OCI-LY7 (cell line): Measurements from ENCODE around the gene BTBD2. TPM values are rescaled to one million over a fixed set of nuclear protein-coding genes. Genes with fewer than 3 reads are reported as not detected.

Source experiments
- BruUV-seq: library from RNA; stranded (reverse); fragments of 400-500 nt; replicated peaks from 2 replicates; lab custom pipeline; 2021; lab: Mats Ljungman, UMichigan
- CTCF ChIA-PET: fragments of 300-600 bp; sonication (Branson Sonifier 250); formaldehyde crosslinking; loops from one replicate; lab custom pipeline; 2022; ENCODE audit warnings: antibody characterized with exemption; ENCODE audit not compliant: unreplicated experiment; lab: Charles Lee
- POLR2A ChIA-PET: fragments of 300-600 bp; sonication (Branson Sonifier 250); formaldehyde crosslinking; loops from one replicate; lab custom pipeline; 2022; ENCODE audit warnings: antibody characterized with exemption; lab: Charles Lee
- DNase-seq: peaks from one replicate; pipeline ENCODE4 v3.0.0-alpha.2; 2015; ENCODE audit warnings: low spot score
- H2AFZ ChIP-seq: fragments of 200-600 bp; sonication (generic), shearing (Covaris generic); 2 replicates; pipeline ENCODE4 v1.6.1; 2014; ENCODE audit warnings: mild to moderate bottlenecking, antibody characterized with exemption, low read length, moderate library complexity
- H3K27ac ChIP-seq: fragments of 200-600 bp; sonication (generic); 2 replicates; pipeline ENCODE4 v1.5.1; 2014; ENCODE audit warnings: mixed run types, low read depth, mild to moderate bottlenecking, moderate library complexity, low read length, inconsistent platforms; ENCODE audit not compliant: poor library complexity, severe bottlenecking
- H3K36me3 ChIP-seq: fragments of 200-600 bp; sonication (generic); 2 replicates; pipeline ENCODE4 v1.6.1; 2014; ENCODE audit warnings: mild to moderate bottlenecking, antibody characterized with exemption, low read length, moderate library complexity, mixed read lengths; ENCODE audit not compliant: insufficient read depth
- H3K4me1 ChIP-seq: fragments of 200-600 bp; sonication (generic); 2 replicates; pipeline ENCODE4 v1.5.1; 2014; ENCODE audit warnings: mild to moderate bottlenecking, low read length; ENCODE audit not compliant: insufficient read depth, poor library complexity, severe bottlenecking
- H3K4me2 ChIP-seq: fragments of 200-600 bp; sonication (generic); 2 replicates; pipeline ENCODE4 v1.6.1; 2014; ENCODE audit warnings: mild to moderate bottlenecking, low read length
- H3K4me3 ChIP-seq: fragments of 200-600 bp; sonication (generic); 2 replicates; pipeline ENCODE4 v1.5.1; 2014; ENCODE audit warnings: mild to moderate bottlenecking, low read depth, low read length; ENCODE audit not compliant: poor library complexity, severe bottlenecking
- H3K79me2 ChIP-seq: fragments of 200-600 bp; sonication (generic); 2 replicates; pipeline ENCODE4 v1.6.1; 2016; ENCODE audit warnings: low read depth, mild to moderate bottlenecking, low read length, moderate library complexity, mixed read lengths; ENCODE audit not compliant: insufficient read depth
- H3K9me2 ChIP-seq: fragments of 200-600 bp; sonication (generic); 2 replicates; pipeline ENCODE4 v1.6.1; 2016; ENCODE audit warnings: mild to moderate bottlenecking, low read length, mixed read lengths; ENCODE audit not compliant: insufficient read depth
- H3K9me3 ChIP-seq: fragments of 200-600 bp; sonication (generic); 2 replicates; pipeline ENCODE4 v1.6.1; 2014; ENCODE audit warnings: mild to moderate bottlenecking, mixed run types, low read length, mixed read lengths
- H4K20me1 ChIP-seq: fragments of 200-600 bp; sonication (generic); 2 replicates; pipeline ENCODE4 v1.6.1; 2014; ENCODE audit warnings: mild to moderate bottlenecking, antibody characterized with exemption, low read length, moderate library complexity, mixed read lengths; ENCODE audit not compliant: insufficient read depth
- CTCF ChIP-seq: fragments of 200-600 bp; sonication (generic); conservative IDR thresholded peaks from 2 replicates; pipeline ENCODE4 v1.5.1; 2014; ENCODE audit warnings: mild to moderate bottlenecking, antibody characterized with exemption, low read length, moderate library complexity, mixed read lengths
- EZH2phosphoT487 ChIP-seq: fragments of 200-600 bp; sonication (generic); IDR thresholded peaks from 2 replicates; pipeline ENCODE4 v1.6.1; 2018; ENCODE audit warnings: low read depth, borderline replicate concordance, mild to moderate bottlenecking, mixed run types, antibody characterized with exemption, low read length, moderate library complexity, mixed read lengths
- intact Hi-C: fragments of 100-400 bp; cut with micrococcal nuclease; formaldehyde crosslinking; loops from one replicate; pipeline ENCODE4 v1.10.0; 2022; ENCODE audit not compliant: unreplicated experiment
- total RNA-seq, 2 experiments: library from RNA; depleted of rRNA in 1 of 2; stranded (reverse); fragments of >200 nt in 1 of 2; shearing (Covaris generic) in 1 of 2; gene quantifications; 2 replicates each; pipeline ENCODE4 v1.2.3, GENCODE V29; 2014 to 2022

Gene BTBD2
- total RNA-seq, 2 experiments from 2014 or later: 53.9 to 91.6 TPM

DNA sequence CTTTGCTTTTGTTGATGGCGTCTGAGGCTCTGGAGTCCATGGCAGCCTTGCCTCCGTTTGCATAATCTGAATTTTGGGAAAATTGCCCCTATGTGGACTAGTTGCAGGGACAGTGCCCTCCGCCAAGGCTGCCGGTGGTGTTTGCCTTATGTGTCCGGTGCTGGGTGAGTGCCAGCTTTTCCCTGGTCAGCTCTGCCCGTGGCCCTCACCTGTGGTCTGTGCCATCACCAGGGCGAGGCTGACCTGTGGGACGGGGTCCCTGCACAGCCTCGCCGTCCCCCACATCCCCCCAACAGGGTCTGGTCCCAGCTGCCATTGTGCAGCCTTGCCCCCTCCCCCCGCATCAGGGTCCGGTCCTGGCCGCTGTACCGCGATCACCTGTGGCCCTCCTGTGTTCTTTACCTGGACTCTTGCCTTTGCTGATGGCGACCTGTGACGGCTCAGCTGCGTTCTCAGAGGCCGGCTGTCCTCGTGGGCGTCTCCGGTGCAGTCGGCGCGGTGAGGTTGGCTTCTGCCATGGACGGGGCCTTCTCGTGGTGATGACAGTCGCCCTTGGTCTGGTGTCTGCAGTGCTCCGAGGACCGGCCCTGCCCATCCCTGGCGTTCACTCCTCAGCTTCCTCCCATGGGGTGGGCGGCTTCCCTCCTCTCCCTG is 61.9 kb downstream of the BTBD2 start:
- intact Hi-C loops: no loop called here
- Histone ChIP-seq H2AFZ (no peak overlapping the region), H3K4me2 (no peak overlapping the region), H3K36me3 (peaks cover 35% of the 10 kb centered on the region), H3K9me2 (no peaks in the 10 kb centered on the region), H3K27ac (no peak overlapping the region), H4K20me1 (no peaks in the 10 kb centered on the region), H3K9me3 (no peaks in the 10 kb centered on the region), H3K4me1 (no peaks in the 10 kb centered on the region), H3K4me3 (no peak overlapping the region), H3K79me2 (peaks cover 18% of the 10 kb centered on the region; the same call in 1 of the 2 replicates)
- CTCF ChIA-PET: no interaction called here
- DNase-seq: no peak
- no TSS peak for BruUV-seq
- TF ChIP-seq EZH2phosphoT487: no peak
- no peak for TF ChIP-seq CTCF
- POLR2A ChIA-PET: no interaction called here

DNA sequence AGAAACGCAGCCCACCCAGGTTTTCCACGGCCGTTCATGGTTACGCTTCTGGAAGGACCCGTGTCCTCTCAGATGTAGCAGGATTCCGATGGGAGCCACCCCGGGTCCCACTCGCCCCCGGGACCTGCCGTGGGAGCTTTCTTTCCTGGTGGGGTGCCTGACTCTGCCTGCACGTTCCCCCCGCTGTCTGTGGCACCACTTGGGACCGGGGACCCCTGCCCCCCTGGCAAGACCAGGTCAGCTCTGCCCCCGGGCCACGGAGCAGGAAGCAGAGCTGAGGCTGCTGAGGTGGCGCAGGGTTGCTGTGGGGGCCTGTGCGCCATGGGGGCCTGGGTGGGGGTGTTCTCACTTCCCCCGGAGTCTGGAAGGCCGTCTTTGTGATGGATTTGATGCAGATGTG is 62.5 kb downstream of the BTBD2 start:
- Histone ChIP-seq H3K9me2 (no peaks in the 10 kb centered on the region), H3K36me3 (peaks cover 35% of the 10 kb centered on the region), H3K4me2 (no peak overlapping the region), H3K9me3 (no peaks in the 10 kb centered on the region), H3K4me1 (no peaks in the 10 kb centered on the region), H2AFZ (no peak overlapping the region), H4K20me1 (no peaks in the 10 kb centered on the region), H3K79me2 (peaks cover 18% of the 10 kb centered on the region; the same call in 1 of the 2 replicates), H3K4me3 (no peak overlapping the region), H3K27ac (no peak overlapping the region)
- POLR2A ChIA-PET: no interaction called here
- TF ChIP-seq EZH2phosphoT487 (no peak), CTCF (no peak)
- intact Hi-C loops: no loop called here
- BruUV-seq: no TSS peak
- CTCF ChIA-PET: no interaction called here
- no peak for DNase-seq

GRCh38 chr19:1952635-1953034 is 62.9 kb downstream of the BTBD2 start:
- CTCF ChIA-PET: no interaction called here
- intact Hi-C loops: no loop called here

More at GRCh38 chr19:1952635-1953034, 62.9 kb downstream of the BTBD2 start:
- POLR2A ChIA-PET: no interaction called here
- Histone ChIP-seq H3K4me3 (no peak overlapping the region), H3K4me2 (no peak overlapping the region), H3K4me1 (no peaks in the 10 kb centered on the region), H3K36me3 (peaks cover 35% of the 10 kb centered on the region), H2AFZ (no peak overlapping the region), H3K79me2 (peaks cover 18% of the 10 kb centered on the region; the same call in 1 of the 2 replicates), H3K9me3 (no peaks in the 10 kb centered on the region), H4K20me1 (no peaks in the 10 kb centered on the region), H3K27ac (no peak overlapping the region), H3K9me2 (no peaks in the 10 kb centered on the region)
- no peak for TF ChIP-seq EZH2phosphoT487
- TF ChIP-seq CTCF: no peak
- DNase-seq: no peak
- no TSS peak for BruUV-seq
